HG03571 (cell line): ENCODE data around the gene MALRD1.

ENCODE experiments used
- ATAC-seq: cut with Tn5 transposase; IDR thresholded peaks from one replicate; pipeline ENCODE4 v1.9.1; 2021; ENCODE audit not compliant: unreplicated experiment

Gene MALRD1

GRCh38 chr10:19048489-19048888, at the start of gene MALRD1:
Gene MALRD1 (plus strand): TSS chr10:19048801. CDS start chr10:19048939, 138 bp downstream.
- ATAC-seq = no peak

GRCh38 chr10:19003341-19003740, 45.3 kb upstream of the MALRD1 start:
- no peak for ATAC-seq

GRCh38 chr10:19012111-19012510, 36.5 kb upstream of the MALRD1 start:
- no peak for ATAC-seq

- no peak for ATAC-seq
Measured at GRCh38 chr10:19014034-19014433, 34.6 kb upstream of the MALRD1 start.

GRCh38 chr10:19014498-19014897, 34.1 kb upstream of the MALRD1 start:
- ATAC-seq = no peak

- ATAC-seq = no peak
Measured at GRCh38 chr10:19017116-19017890, 31.3 kb upstream of the MALRD1 start.

- no peak for ATAC-seq
Measured at GRCh38 chr10:19021162-19021561, 27.4 kb upstream of the MALRD1 start.

GRCh38 chr10:19024611-19025010, 24.0 kb upstream of the MALRD1 start:
- no peak for ATAC-seq

GRCh38 chr10:19031763-19032162, 16.8 kb upstream of the MALRD1 start:
- no peak for ATAC-seq

- no peak for ATAC-seq
Measured at GRCh38 chr10:19033741-19034140, 14.9 kb upstream of the MALRD1 start.

GRCh38 chr10:19041171-19041570, 7.4 kb upstream of the MALRD1 start:
- ATAC-seq = no peak

GRCh38 chr10:19043431-19043830, 5.2 kb upstream of the MALRD1 start:
- no peak for ATAC-seq

- ATAC-seq = no peak
Measured at GRCh38 chr10:19046679-19047078, 1.9 kb upstream of the MALRD1 start.

- ATAC-seq = no peak
Measured at GRCh38 chr10:19048891-19049290, 290 bp downstream of the MALRD1 start.

GRCh38 chr10:19049567-19049966, 966 bp downstream of the MALRD1 start:
- no peak for ATAC-seq

- ATAC-seq = no peak
Measured at GRCh38 chr10:19054289-19054835, 5.8 kb downstream of the MALRD1 start.

- ATAC-seq = no peak
Measured at GRCh38 chr10:19058046-19058445, 9.4 kb downstream of the MALRD1 start.

GRCh38 chr10:19063986-19064385, 15.4 kb downstream of the MALRD1 start:
- no peak for ATAC-seq

GRCh38 chr10:19071946-19072345, 23.3 kb downstream of the MALRD1 start:
- no peak for ATAC-seq

GRCh38 chr10:19077276-19077675, 28.7 kb downstream of the MALRD1 start:
- no peak for ATAC-seq

GRCh38 chr10:19096501-19097073, 48.0 kb downstream of the MALRD1 start:
- no peak for ATAC-seq

- no peak for ATAC-seq
Measured at GRCh38 chr10:19097151-19097550, 48.5 kb downstream of the MALRD1 start.
